NCI-H146 treated with DMSO at 0.1 percent for 48 hours (cell line): ENCODE results near the gene NCAM1.
A peak's percentile ranks its signal among the peaks of the same experiment; 100 is the strongest.
"Not testable (repeated sequence)": the region's sequence is repeated elsewhere in the genome, so short reads cannot be mapped to it uniquely, and the experiment has no call there.

Experiments
- DNase-seq: peaks from one replicate; lab custom pipeline; 2025; ENCODE audit not compliant: unreplicated experiment; lab: John Stamatoyannopoulos, UW

The NCAM1 gene

DNA sequence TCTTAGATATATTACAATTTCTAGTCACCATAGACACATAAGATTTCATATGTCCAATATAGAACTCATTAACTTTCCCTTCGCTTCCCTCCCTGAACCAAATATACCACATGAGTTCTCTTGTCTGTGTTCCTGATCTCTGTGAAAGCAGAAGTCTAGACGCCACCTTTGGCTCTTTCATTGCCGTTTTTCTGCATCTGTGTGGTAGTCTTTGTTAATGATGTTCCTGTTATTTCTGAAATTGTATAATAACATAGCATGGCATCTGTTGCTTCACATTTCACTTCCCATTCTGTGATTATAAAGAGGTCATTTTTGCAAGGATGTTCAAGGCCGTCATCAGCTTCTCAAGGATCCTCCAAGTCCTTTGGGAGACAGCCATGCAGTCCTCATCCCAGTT is 58.5 kb downstream of the NCAM1 start:
- DNase-seq: no peak

- no peak for DNase-seq
Observed at GRCh38 chr11:113021111-113021510, 59.9 kb downstream of the NCAM1 start.

DNA sequence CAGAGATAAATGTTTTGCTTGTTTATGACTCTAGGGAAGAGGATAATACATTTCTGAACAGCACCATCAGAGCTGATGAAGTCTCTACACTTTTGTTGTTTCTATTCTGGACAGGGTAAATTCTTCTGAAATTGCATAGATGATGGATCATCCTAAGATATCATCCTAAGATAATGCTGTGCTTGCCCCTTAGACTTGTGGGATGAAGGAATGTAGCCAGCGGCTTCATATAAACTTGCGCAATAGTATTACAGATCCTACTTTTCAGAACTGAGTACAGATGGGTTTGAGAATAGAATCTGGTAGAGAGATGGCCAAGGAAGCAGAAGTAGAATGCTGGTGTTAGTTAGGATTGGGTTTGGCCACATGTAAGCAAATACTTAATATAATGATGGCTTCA is 61.0 kb downstream of the NCAM1 start:
- DNase-seq: no peak

- no peak for DNase-seq
Observed at GRCh38 chr11:113023228-113023627, 62.0 kb downstream of the NCAM1 start.

GRCh38 chr11:113023986-113024385 is 62.8 kb downstream of the NCAM1 start:
- no peak for DNase-seq

- DNase-seq: no peak
Observed at GRCh38 chr11:113026778-113027177, 65.6 kb downstream of the NCAM1 start.

DNA sequence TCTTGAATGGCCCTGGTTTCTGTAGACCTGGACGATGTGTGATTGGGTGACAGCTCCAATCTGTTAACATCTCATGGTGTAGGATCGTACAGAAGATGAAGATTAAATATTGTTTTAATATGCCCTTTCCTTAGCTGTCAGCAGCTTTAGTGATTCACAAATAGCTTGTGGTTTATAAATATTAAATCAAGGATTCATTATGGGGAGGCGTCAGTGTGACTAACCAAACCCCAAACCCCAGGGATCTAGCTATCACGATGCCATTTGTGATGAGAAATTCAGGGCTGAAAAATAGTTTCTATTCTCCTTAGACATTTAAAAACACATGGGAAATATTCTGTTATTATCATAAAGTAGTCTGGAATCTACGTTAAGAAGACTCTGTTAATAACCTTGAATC is 73.4 kb downstream of the NCAM1 start:
- DNase-seq: no peak

DNA sequence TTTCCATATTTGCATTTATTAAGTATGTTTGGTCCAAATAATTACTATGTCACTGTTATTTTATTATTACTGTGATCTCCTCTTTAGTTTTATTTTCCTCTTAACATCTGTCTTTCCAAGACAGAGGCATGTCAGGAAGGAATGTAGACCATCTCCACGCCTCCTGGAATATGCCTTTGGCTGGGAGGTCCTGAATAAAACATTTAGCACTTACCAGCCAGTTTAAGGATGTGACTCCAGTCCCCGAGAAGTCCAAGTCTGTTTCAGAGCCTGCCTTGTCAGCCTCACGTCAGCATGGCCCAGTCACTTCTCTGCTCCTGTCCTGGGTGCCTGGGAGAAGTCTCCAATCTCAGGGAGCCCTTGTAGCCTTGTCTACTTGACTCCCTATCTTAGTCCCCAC is 74.5 kb downstream of the NCAM1 start:
- DNase-seq: no peak

DNA sequence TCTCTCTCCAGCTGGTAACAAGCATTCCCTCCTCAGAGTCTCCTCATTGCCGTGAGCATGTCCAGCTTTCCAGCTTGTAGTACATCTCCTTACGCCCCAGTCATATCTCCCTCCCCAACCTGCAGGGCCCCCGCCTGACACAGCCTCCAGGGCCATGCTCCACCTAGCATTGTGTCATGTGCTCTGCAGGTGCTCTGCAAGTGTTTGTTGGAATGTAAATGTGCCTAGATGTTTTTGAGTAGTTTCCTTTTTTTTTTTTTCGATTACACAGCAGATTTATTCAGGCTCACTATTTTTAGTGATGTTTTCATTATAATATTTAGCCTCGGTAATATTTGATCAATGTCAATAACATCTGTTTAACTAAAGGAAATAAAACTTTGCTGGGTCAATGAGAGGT is 82.5 kb downstream of the NCAM1 start:
- no peak for DNase-seq

- DNase-seq: no peak
Observed at GRCh38 chr11:113045146-113045545, 83.9 kb downstream of the NCAM1 start.

- no peak for DNase-seq
Observed at GRCh38 chr11:113046866-113047265, 85.6 kb downstream of the NCAM1 start.

- DNase-seq: no peak
Observed at GRCh38 chr11:113048820-113049768, 87.9 kb downstream of the NCAM1 start.

GRCh38 chr11:113053042-113053441 is 91.8 kb downstream of the NCAM1 start:
- not testable (repeated sequence) for DNase-seq

DNA sequence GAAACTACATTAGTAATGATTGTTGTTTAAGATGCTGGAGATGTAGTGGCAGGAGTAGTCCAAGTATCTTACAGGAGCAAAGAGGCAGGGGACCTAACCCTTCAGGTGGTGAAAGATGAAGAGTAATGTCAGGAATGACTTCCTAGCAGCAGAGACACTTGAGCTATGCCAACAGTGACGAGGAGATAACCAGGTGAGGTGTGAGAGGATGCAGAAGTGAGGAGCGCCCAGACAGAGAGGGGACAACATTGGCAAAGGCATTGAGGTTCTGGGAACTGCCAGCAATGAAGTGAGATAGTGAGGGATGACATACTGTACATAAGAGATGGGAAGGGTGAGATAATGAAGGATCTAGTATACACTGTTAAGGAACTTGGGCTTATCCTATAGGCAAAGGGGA is 95.8 kb downstream of the NCAM1 start:
- no peak for DNase-seq

- no peak for DNase-seq
Observed at GRCh38 chr11:113059548-113059947, 98.3 kb downstream of the NCAM1 start.

- no peak for DNase-seq
Observed at GRCh38 chr11:113065330-113065729, 104.1 kb downstream of the NCAM1 start.

- DNase-seq: no peak
Observed at GRCh38 chr11:113072237-113072858, 111.1 kb downstream of the NCAM1 start.

DNA sequence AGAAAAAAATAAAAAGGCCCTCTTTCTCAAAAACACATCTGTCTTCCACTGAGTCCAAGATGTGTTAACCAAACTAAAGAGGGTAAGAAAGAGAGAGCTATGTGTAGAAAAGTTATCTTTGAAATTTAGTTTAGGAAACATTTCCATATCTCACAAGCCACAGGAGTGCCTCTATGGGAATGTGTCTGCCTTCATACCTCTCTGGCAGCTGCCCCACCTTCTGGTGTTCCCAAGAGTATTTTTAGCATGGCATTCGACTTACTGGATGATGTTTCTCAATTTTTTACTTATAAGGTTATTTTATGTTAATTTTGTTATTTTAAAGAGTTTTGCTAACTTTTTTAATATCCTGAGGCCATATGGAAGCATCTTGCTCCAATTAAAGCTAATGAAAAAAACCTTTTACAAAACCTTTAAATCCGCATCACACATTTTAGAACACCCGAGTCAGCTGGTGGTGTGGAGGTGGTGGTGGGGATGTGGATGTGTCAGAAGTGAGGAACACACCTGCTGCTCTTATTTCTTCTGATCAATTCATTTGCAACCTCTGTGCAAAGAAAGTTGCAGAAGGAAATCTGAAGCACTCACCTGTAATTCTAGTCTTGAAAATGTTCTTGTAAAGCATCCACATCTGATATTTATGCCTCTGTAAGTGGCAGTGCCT is 112.2 kb downstream of the NCAM1 start:
- DNase-seq: no peak

DNA sequence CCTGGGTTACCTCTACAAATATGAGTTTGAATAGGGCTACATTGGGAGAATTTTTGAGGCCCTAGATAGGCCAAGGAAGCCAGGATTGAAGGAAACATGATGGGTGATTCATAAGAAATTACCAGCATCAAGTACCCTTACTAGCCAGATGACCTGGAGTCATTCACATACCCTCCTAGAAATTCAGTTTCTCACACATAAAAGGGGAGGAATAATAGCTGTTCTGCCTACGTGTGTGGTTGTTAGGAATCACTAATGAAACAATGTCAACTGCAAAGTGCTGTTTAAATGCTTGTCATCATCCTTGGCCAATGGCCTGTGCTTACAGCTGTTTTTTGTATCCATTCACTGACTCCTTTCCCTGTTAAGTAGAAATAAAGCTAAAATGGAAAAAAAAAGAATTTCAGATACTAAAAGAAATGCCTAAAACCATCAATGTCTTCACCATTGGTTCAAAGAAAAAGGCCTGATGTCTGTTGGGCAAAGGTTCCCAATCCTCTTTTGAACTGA is 114.4 kb downstream of the NCAM1 start:
- DNase-seq: no peak

DNA sequence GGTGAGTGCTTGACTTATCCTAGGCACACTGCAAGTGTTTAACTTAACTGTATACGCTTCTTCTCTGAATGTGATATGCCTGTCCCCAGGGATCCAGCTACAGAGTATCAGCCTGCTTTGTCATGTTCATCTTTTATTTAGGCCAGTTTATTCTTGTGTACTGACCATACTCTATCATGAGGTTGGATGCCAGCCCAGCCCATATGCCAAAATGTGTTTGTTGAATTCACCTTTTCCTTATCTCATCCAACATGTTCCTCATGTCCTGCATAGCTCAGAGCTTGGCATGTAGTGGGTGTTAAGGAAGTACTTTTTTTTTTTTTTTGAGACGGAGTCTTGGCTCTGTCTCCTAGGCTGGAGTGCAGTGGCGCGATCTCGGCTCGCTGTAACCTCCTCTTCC is 116.2 kb downstream of the NCAM1 start:
- DNase-seq: no peak

DNA sequence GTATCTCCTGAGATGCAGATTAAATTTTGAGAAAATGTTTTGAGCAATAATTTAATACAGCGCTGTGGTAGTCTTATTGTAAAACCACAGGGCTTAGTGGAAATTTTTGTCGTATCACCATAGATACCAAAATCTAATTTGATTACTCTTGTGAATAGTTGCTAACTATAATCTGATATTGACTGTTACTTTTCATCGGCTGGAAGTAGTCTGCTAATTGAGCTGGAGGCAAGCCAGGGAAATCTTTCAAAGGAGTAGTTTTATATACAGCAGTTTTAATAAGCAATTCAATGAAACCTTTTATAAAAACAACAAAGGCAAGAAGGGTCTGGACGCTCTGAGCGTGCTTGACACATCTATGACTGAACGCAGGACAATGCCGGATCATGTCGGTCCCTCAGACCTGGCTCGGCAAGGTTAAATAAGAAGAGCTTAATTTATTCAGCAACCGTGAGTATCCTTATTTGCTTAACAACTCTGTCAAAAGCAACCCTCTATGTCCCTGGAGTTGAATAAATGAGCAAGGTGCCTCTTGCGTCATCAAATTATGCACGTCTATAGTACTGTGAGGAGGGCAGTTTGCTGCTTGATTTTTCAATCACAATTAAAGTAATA is 121.2 kb downstream of the NCAM1 start:
- peak; percentile 47 for DNase-seq
